Stimulated activated CD4-positive, alpha-beta T cell treated with anti-CD3 and anti-CD28 coated beads, Interleukin-12 subunit alpha, Interleukin-12 subunit beta, amount 100 ng/mL, for 24 hours (primary cell): Measurements from ENCODE around the gene PRUNE1.

ENCODE experiments used
- DNase-seq, 2 experiments: peaks; one replicate each; pipeline ENCODE4 v3.0.0-alpha.2; 2020; ENCODE audit warnings: low read depth in 2 of 2

PRUNE1 gene

GRCh38 chr1:151008244-151009205 is at the start of gene PRUNE1:
Gene PRUNE1, plus strand, starts transcription at chr1:151008449. Its CDS starts 184 bp downstream, at chr1:151008633.
- peak; percentile 91 to 96 for DNase-seq

GRCh38 chr1:150960646-150961045 is 47.6 kb upstream of the PRUNE1 start:
- no peak for DNase-seq

GRCh38 chr1:150961756-150962155 is 46.5 kb upstream of the PRUNE1 start:
- no peak for DNase-seq

GRCh38 chr1:150963321-150964163 is 44.7 kb upstream of the PRUNE1 start:
- DNase-seq, result no peak

- DNase-seq, result no peak
Measured at GRCh38 chr1:150964164-150964489, 44.1 kb upstream of the PRUNE1 start.

- DNase-seq, result no peak
Measured at GRCh38 chr1:150965605-150966004, 42.6 kb upstream of the PRUNE1 start.

- no peak for DNase-seq
Measured at GRCh38 chr1:150966011-150966410, 42.2 kb upstream of the PRUNE1 start.

GRCh38 chr1:150967936-150968335 is 40.3 kb upstream of the PRUNE1 start:
- no peak for DNase-seq

GRCh38 chr1:150968491-150968890 is 39.8 kb upstream of the PRUNE1 start:
- DNase-seq, result no peak

GRCh38 chr1:150969626-150970025 is 38.6 kb upstream of the PRUNE1 start:
- DNase-seq, result no peak

GRCh38 chr1:150970808-150971582 is 37.3 kb upstream of the PRUNE1 start:
- no peak for DNase-seq

GRCh38 chr1:150971583-150972416 is 36.4 kb upstream of the PRUNE1 start:
- no peak for DNase-seq

- no peak for DNase-seq
Measured at GRCh38 chr1:150972417-150972940, 35.8 kb upstream of the PRUNE1 start.

GRCh38 chr1:150973258-150973835 is 34.9 kb upstream of the PRUNE1 start:
- DNase-seq, result no peak

GRCh38 chr1:150973836-150974579 is 34.2 kb upstream of the PRUNE1 start:
- DNase-seq, result peak in 1 of 2 experiments; percentile 38

GRCh38 chr1:150974580-150975478 is 33.4 kb upstream of the PRUNE1 start, which contains the start of gene CERS2:
Gene CERS2, minus strand, starts transcription at chr1:150974835. Its CDS starts 5,745 bp downstream, at chr1:150969090.
- peak; percentile 51 for DNase-seq

- DNase-seq, result no peak
Measured at GRCh38 chr1:150976401-150976821, 31.8 kb upstream of the PRUNE1 start.
